DMS53 (cell line): ENCODE data around the gene SECISBP2L.
"Not testable (repeated sequence)": the region's sequence is repeated elsewhere in the genome, so short reads cannot be mapped to it uniquely, and the experiment has no call there.

ENCODE experiments used
- DNase-seq: peaks from one replicate; lab custom pipeline; 2025; lab: John Stamatoyannopoulos, UW

SECISBP2L gene, protein sequence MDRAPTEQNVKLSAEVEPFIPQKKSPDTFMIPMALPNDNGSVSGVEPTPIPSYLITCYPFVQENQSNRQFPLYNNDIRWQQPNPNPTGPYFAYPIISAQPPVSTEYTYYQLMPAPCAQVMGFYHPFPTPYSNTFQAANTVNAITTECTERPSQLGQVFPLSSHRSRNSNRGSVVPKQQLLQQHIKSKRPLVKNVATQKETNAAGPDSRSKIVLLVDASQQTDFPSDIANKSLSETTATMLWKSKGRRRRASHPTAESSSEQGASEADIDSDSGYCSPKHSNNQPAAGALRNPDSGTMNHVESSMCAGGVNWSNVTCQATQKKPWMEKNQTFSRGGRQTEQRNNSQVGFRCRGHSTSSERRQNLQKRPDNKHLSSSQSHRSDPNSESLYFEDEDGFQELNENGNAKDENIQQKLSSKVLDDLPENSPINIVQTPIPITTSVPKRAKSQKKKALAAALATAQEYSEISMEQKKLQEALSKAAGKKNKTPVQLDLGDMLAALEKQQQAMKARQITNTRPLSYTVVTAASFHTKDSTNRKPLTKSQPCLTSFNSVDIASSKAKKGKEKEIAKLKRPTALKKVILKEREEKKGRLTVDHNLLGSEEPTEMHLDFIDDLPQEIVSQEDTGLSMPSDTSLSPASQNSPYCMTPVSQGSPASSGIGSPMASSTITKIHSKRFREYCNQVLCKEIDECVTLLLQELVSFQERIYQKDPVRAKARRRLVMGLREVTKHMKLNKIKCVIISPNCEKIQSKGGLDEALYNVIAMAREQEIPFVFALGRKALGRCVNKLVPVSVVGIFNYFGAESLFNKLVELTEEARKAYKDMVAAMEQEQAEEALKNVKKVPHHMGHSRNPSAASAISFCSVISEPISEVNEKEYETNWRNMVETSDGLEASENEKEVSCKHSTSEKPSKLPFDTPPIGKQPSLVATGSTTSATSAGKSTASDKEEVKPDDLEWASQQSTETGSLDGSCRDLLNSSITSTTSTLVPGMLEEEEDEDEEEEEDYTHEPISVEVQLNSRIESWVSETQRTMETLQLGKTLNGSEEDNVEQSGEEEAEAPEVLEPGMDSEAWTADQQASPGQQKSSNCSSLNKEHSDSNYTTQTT

GRCh38 chr15:49046220-49047102 lies at the start of gene SECISBP2L:
SECISBP2L (minus strand) TSS chr15:49046446; CDS start chr15:49046299, 147 bp downstream.
- DNase-seq: peak; percentile 97

DNA sequence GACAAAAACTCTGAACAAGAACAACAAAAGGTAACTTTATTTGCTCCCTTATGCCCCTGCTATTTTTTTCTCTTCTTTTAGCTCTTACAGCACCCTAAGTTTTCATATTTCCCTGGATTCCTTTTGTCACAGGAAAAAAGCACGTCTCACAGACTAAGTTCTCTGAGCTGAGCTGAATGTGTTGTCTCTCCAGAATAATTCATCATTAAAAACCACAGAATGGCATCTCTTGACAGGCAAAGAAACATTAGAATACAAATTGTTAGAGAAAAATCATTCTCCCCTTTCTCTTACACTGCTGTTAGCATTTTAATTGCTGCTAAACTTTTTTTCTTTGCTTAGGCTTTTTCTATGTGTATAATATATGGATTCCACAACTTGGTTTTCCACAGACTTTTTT lies 48.7 kb upstream of the SECISBP2L start:
- DNase-seq: no peak

- no peak for DNase-seq
Observed at GRCh38 chr15:49093252-49094105, 47.2 kb upstream of the SECISBP2L start.

- DNase-seq: no peak
Observed at GRCh38 chr15:49088996-49089395, 42.8 kb upstream of the SECISBP2L start.

DNA sequence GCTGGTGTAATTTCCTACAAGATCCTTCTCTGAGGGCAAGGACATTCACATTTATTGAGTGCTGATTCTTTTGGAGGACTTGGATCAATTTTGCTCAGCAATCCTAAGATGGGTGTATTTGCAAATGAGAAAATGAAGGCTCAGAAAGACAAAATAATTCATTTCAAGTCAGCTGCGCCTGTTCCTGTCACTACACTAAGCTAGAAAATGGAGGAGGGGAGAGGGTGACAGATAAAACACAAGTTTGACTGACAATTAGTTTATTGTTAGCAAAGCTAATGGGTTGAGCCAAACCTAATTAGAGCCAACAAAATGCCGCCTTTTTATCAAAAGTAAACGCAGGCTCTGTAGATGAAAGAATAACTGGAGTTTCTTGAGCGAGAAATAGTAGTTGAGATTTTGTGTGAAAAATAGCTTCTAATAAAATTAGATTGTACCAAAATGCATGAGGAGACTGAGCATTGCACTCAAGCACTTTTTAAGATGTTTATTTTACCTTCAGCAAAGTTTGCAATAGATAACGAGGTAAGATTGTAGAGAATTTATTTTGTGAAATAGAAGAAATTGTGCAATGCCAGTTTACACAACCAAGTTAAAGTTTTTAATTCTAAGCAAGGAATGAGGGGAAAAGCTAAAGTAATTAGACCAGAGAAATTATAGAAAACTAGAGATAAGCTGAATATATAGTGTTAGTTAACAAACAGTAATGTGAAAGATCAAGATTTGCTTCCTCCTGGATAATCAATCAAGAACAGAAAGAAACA lies 39.6 kb upstream of the SECISBP2L start:
- no peak for DNase-seq

GRCh38 chr15:49084285-49084570 lies 38.0 kb upstream of the SECISBP2L start:
- no peak for DNase-seq

GRCh38 chr15:49083401-49084284 lies 37.4 kb upstream of the SECISBP2L start:
- DNase-seq: no peak

- no peak for DNase-seq
Observed at GRCh38 chr15:49082960-49083359, 36.7 kb upstream of the SECISBP2L start.

DNA sequence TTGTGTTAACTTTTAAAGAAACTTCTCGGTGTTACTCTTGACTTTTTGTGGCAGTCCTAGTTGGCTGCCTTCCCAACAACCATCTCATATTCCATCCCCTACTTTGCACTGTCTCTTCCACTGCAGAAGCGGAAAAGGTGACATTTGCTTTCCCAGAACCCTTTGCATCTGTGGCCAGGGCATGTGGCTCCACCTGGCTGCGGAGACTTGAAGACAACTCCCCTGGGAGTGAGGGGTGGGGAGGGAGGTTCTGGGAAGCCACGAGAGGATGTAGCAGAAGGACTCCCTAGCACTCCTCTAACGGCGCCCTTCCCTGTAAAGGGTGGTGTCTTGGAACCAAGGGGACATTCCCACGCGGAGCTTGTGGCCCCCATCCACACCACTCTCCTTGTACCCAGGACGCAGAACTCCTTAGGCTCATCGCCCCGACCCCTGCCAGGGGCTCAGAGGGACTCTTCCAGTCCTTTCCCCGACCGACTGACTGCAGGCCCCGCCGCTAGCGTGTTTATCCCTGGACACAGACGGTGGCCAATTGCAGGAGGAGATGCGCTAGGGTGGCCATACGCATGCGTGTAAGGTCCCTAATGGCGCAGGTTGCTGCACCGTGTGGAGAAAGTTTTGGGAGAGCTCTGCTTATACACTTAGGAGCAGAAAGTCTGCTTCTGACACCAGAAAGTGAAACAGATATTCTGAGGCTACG lies 33.2 kb upstream of the SECISBP2L start:
- DNase-seq: no peak

GRCh38 chr15:49075881-49076280 lies 29.6 kb upstream of the SECISBP2L start:
- no peak for DNase-seq

DNA sequence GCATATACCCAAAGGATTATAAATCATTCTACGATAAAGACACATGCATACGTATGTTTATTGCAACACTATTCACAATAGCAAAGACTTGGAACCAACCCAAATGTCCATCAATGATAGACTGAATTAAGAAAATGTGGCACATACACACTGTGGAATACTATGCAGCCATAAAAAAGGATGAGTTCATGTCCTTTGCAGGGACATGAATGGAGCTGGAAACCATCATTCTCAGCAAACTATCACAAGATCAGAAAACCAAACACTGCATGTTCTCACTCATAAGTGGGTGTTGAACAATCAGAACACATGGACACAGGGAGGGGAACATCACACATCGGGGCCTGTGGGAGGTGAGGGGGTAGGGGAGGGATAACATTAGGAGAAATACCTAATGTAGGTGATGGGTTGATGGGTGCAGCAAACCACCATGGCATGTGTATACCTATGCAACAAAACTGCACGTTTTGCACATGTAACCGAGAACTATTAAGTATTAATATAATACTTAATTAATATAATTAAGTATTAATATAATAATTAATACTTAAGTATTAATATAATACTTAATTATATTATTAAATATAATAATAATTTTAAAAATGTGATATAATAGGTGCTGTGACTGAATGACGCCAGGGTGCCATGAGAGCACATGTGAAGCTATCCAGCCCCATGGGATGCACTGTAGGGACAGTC lies 28.5 kb upstream of the SECISBP2L start:
- not testable (repeated sequence) for DNase-seq

DNA sequence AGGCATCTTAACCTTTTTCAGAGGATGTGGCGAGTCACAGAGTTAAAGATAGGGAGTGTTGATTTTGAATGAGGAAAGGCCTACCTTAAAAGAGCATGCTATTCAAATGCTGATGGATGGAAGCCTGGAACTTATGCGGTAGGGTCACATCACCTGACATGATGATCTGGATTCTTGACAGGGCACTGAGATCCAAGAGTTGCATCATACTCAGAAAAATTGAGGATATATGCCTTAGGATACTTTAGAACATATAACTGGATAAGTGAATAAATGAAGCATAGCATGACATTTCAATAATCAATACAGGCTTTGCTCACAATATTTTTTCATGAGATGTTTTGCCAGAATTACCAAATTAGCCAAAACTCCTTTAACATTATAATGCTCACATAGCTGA lies 20.1 kb upstream of the SECISBP2L start:
- no peak for DNase-seq

DNA sequence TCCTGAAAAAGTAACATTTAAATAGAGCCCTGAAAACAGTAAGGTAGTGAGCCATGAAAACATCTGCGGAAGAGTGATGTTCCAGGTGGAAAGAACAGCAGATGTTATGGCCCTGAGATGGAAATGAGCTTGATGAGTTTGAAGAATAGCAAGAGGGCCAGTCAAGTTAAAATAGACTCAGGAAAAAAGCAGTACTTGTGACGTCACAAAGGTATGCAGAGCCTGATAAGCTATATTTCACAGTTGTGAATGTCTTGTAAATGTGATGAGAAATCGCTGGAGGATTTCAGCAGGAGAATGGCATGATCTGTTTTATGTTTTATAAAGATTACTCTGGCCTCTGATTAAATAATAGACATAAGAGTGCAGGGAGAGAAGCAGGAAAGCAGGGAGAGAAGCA lies 18.6 kb upstream of the SECISBP2L start:
- no peak for DNase-seq

DNA sequence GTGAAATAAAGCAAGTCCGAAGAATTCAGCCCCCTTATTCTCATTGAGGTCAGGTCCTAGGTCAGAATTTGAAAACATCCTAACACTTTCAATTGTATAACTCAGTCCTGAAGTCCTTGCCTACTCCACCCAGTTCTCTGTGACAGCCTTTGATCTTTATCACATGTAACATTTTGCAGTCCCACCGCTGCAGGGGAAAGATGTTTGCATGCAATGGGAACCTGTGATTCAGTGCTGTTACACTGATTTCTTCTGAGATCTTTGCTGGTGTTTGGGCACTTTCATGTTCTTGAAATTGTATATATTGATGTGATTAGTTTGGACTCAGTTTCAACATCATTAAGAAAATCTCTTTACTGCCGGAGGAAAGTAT lies 18.0 kb upstream of the SECISBP2L start:
- DNase-seq: no peak

GRCh38 chr15:49063402-49064280 lies 17.4 kb upstream of the SECISBP2L start:
- DNase-seq: no peak

DNA sequence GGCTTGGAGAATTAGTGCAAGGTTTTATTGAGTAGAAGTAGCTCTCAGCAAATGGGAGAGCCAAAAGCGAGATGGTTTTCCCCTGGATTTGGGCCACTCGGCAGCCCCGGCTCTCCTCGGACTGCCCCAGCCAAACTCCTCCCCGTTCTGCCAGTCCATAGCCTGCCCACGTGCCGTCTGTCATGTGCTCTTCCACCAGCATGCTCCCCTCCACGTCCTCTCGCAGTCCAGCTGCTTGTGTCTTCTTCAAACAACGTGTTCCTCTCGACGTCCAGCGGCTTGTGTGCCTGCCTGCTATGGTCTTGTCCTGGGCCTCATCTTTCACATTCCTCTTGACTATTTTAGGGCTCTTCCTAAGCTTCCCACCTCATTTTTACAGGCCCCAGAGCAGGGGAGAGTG lies 16.7 kb upstream of the SECISBP2L start:
- no peak for DNase-seq
